HG03139 (cell line): Measurements from ENCODE around the gene ABCA2.
"Not testable (repeated sequence)": the region's sequence is repeated elsewhere in the genome, so short reads cannot be mapped to it uniquely, and the experiment has no call there.

Experiments used
- ATAC-seq: cut with Tn5 transposase; IDR thresholded peaks from one replicate; pipeline ENCODE4 v1.9.1; 2021; ENCODE audit not compliant: unreplicated experiment

Gene ABCA2

GRCh38 chr9:137048655-137049543 is 20.9 kb upstream of the ABCA2 start:
- ATAC-seq: no peak

GRCh38 chr9:137046088-137046787 is 18.2 kb upstream of the ABCA2 start, which contains the start of gene NPDC1:
Gene NPDC1 (minus strand): TSS chr9:137046177. CDS start chr9:137045989, 188 bp downstream.
- no peak for ATAC-seq

- ATAC-seq: no peak
Observed at GRCh38 chr9:137045294-137046087, 17.5 kb upstream of the ABCA2 start.

- ATAC-seq: no peak
Observed at GRCh38 chr9:137044502-137045177, 16.6 kb upstream of the ABCA2 start.

GRCh38 chr9:137044037-137044436 is 16.0 kb upstream of the ABCA2 start:
- no peak for ATAC-seq

- ATAC-seq: no peak
Observed at GRCh38 chr9:137042751-137043727, 15.0 kb upstream of the ABCA2 start.

- ATAC-seq: no peak
Observed at GRCh38 chr9:137041124-137041523, 13.1 kb upstream of the ABCA2 start.

GRCh38 chr9:137040568-137040967 is 12.5 kb upstream of the ABCA2 start:
- ATAC-seq: no peak

- no peak for ATAC-seq
Observed at GRCh38 chr9:137039611-137040366, 11.8 kb upstream of the ABCA2 start.

GRCh38 chr9:137038916-137039315 is 10.9 kb upstream of the ABCA2 start:
- no peak for ATAC-seq

- ATAC-seq: no peak
Observed at GRCh38 chr9:137037483-137037882, 9.4 kb upstream of the ABCA2 start.

GRCh38 chr9:137037035-137037434 is 9.0 kb upstream of the ABCA2 start:
- ATAC-seq: no peak

GRCh38 chr9:137035937-137036336 is 7.9 kb upstream of the ABCA2 start:
- ATAC-seq: no peak

- ATAC-seq: no peak
Observed at GRCh38 chr9:137035507-137035834, 7.4 kb upstream of the ABCA2 start.

GRCh38 chr9:137034709-137035506 is 6.9 kb upstream of the ABCA2 start:
- no peak for ATAC-seq

- ATAC-seq: no peak
Observed at GRCh38 chr9:137034039-137034708, 6.1 kb upstream of the ABCA2 start.

- ATAC-seq: not testable (repeated sequence)
Observed at GRCh38 chr9:137033481-137033880, 5.4 kb upstream of the ABCA2 start.

- no peak for ATAC-seq
Observed at GRCh38 chr9:137032858-137033257, 4.8 kb upstream of the ABCA2 start.
